ENCODE data around the gene SCAMP3.
A peak's percentile ranks its signal among the peaks of the same experiment; 100 is the strongest.
"Not testable (repeated sequence)": the region's sequence is repeated elsewhere in the genome, so short reads cannot be mapped to it uniquely, and the experiment has no call there.

The SCAMP3 gene

GRCh38 chr1:155250633-155251449 lies 11.3 kb downstream of the SCAMP3 start:
- no peaks in the 10 kb centered on the region for H3K27me3 ChIP-seq (ENCODE audit: control insufficient read depth, insufficient read depth, low read length)
- H3K4me3 ChIP-seq (ENCODE audit: low read length) = no peak overlapping the region

GRCh38 chr1:155250246-155250632 lies 11.9 kb downstream of the SCAMP3 start:
- no peak overlapping the region for H3K4me3 ChIP-seq (ENCODE audit: low read length)
- H3K9me3 ChIP-seq (replicated peaks; ENCODE audit: low read length) = no peaks in the 10 kb centered on the region
- peaks cover 23% of the 10 kb centered on the region for H3K4me1 ChIP-seq (ENCODE audit: control insufficient read depth, insufficient read depth, low read length)
- H3K4me2 ChIP-seq (ENCODE audit: low read length) = peak overlapping the region; percentile 74
- H3K36me3 ChIP-seq (ENCODE audit: insufficient read depth, low read length) = peaks cover 22% of the 10 kb centered on the region
- peak overlapping the region; percentile 24 for H3K9ac ChIP-seq (ENCODE audit: low read depth, low read length)
- H3K27me3 ChIP-seq (ENCODE audit: control insufficient read depth, insufficient read depth, low read length) = no peaks in the 10 kb centered on the region

More at GRCh38 chr1:155250633-155251449, 11.3 kb downstream of the SCAMP3 start:
- peak overlapping the region; percentile 24 for H3K9ac ChIP-seq (ENCODE audit: low read depth, low read length)
- H3K4me2 ChIP-seq (ENCODE audit: low read length) = peak overlapping the region; percentile 74
- H3K4me1 ChIP-seq (ENCODE audit: control insufficient read depth, insufficient read depth, low read length) = peaks cover 27% of the 10 kb centered on the region
- peaks cover 22% of the 10 kb centered on the region for H3K36me3 ChIP-seq (ENCODE audit: insufficient read depth, low read length)
- H3K9me3 ChIP-seq (replicated peaks; ENCODE audit: low read length) = no peaks in the 10 kb centered on the region

- Histone ChIP-seq H3K27me3 (ENCODE audit: control insufficient read depth, insufficient read depth, low read length) (no peaks in the 10 kb centered on the region), H3K4me3 (ENCODE audit: low read length) (no peak overlapping the region), H3K4me1 (ENCODE audit: control insufficient read depth, insufficient read depth, low read length) (peaks cover 23% of the 10 kb centered on the region), H3K36me3 (ENCODE audit: insufficient read depth, low read length) (peaks cover 22% of the 10 kb centered on the region), H3K4me2 (ENCODE audit: low read length) (no peak overlapping the region), H3K9ac (ENCODE audit: low read depth, low read length) (no peak overlapping the region), H3K9me3 (replicated peaks; ENCODE audit: low read length) (no peaks in the 10 kb centered on the region)
Measured at GRCh38 chr1:155247667-155248553, 14.2 kb downstream of the SCAMP3 start.

- H3K9ac ChIP-seq (ENCODE audit: low read depth, low read length); H3K9me3 ChIP-seq (replicated peaks; ENCODE audit: low read length); H3K4me3 ChIP-seq (ENCODE audit: low read length); H3K27me3 ChIP-seq (ENCODE audit: control insufficient read depth, insufficient read depth, low read length); H3K4me2 ChIP-seq (ENCODE audit: low read length): not testable (repeated sequence)
- Histone ChIP-seq H3K4me1 (ENCODE audit: control insufficient read depth, insufficient read depth, low read length) (peaks cover 26% of the 10 kb centered on the region), H3K36me3 (ENCODE audit: insufficient read depth, low read length) (peaks cover 22% of the 10 kb centered on the region)
Measured at GRCh38 chr1:155246796-155247195, 15.4 kb downstream of the SCAMP3 start.

GRCh38 chr1:155245163-155245524 lies 17.0 kb downstream of the SCAMP3 start:
- Histone ChIP-seq H3K27me3 (ENCODE audit: control insufficient read depth, insufficient read depth, low read length) (no peaks in the 10 kb centered on the region), H3K4me2 (ENCODE audit: low read length) (peak overlapping the region; percentile 98), H3K36me3 (ENCODE audit: insufficient read depth, low read length) (peaks cover 19% of the 10 kb centered on the region), H3K9me3 (replicated peaks; ENCODE audit: low read length) (no peaks in the 10 kb centered on the region), H3K9ac (ENCODE audit: low read depth, low read length) (peak overlapping the region; percentile 72), H3K4me1 (ENCODE audit: control insufficient read depth, insufficient read depth, low read length) (peaks cover 23% of the 10 kb centered on the region), H3K4me3 (ENCODE audit: low read length) (peak overlapping the region; percentile 76)

GRCh38 chr1:155244368-155245162 lies 17.6 kb downstream of the SCAMP3 start:
- Histone ChIP-seq H3K36me3 (ENCODE audit: insufficient read depth, low read length) (peaks cover 19% of the 10 kb centered on the region), H3K27me3 (ENCODE audit: control insufficient read depth, insufficient read depth, low read length) (no peaks in the 10 kb centered on the region), H3K4me3 (ENCODE audit: low read length) (peak overlapping the region; percentile 76), H3K4me1 (ENCODE audit: control insufficient read depth, insufficient read depth, low read length) (peaks cover 23% of the 10 kb centered on the region), H3K9me3 (replicated peaks; ENCODE audit: low read length) (no peaks in the 10 kb centered on the region), H3K4me2 (ENCODE audit: low read length) (peak overlapping the region; percentile 98), H3K9ac (ENCODE audit: low read depth, low read length) (peak overlapping the region; percentile 81)

- peaks cover 15% of the 10 kb centered on the region for H3K36me3 ChIP-seq (ENCODE audit: insufficient read depth, low read length)
- H3K4me2 ChIP-seq (ENCODE audit: low read length) = peak overlapping the region; percentile 98
- peak overlapping the region; percentile 81 for H3K9ac ChIP-seq (ENCODE audit: low read depth, low read length)
- H3K4me3 ChIP-seq (ENCODE audit: low read length) = peak overlapping the region; percentile 76
- H3K4me1 ChIP-seq (ENCODE audit: control insufficient read depth, insufficient read depth, low read length) = peaks cover 23% of the 10 kb centered on the region
- no peaks in the 10 kb centered on the region for H3K9me3 ChIP-seq (replicated peaks; ENCODE audit: low read length)
- no peaks in the 10 kb centered on the region for H3K27me3 ChIP-seq (ENCODE audit: control insufficient read depth, insufficient read depth, low read length)
Measured at GRCh38 chr1:155242805-155243358, 19.3 kb downstream of the SCAMP3 start.

GRCh38 chr1:155241841-155242264 lies 20.3 kb downstream of the SCAMP3 start:
- no peaks in the 10 kb centered on the region for H3K9me3 ChIP-seq (replicated peaks; ENCODE audit: low read length)
- peaks cover 11% of the 10 kb centered on the region for H3K36me3 ChIP-seq (ENCODE audit: insufficient read depth, low read length)
- H3K4me3 ChIP-seq (ENCODE audit: low read length) = no peak overlapping the region
- no peak overlapping the region for H3K4me2 ChIP-seq (ENCODE audit: low read length)
- H3K9ac ChIP-seq (ENCODE audit: low read depth, low read length) = no peak overlapping the region
- H3K27me3 ChIP-seq (ENCODE audit: control insufficient read depth, insufficient read depth, low read length) = no peaks in the 10 kb centered on the region
- H3K4me1 ChIP-seq (ENCODE audit: control insufficient read depth, insufficient read depth, low read length) = peaks cover 26% of the 10 kb centered on the region

GRCh38 chr1:155241069-155241679 lies 21.0 kb downstream of the SCAMP3 start:
- H3K4me1 ChIP-seq (ENCODE audit: control insufficient read depth, insufficient read depth, low read length) = peaks cover 32% of the 10 kb centered on the region
- H3K27me3 ChIP-seq (ENCODE audit: control insufficient read depth, insufficient read depth, low read length) = no peaks in the 10 kb centered on the region
- peaks cover 15% of the 10 kb centered on the region for H3K36me3 ChIP-seq (ENCODE audit: insufficient read depth, low read length)
- H3K4me3 ChIP-seq (ENCODE audit: low read length) = peak overlapping the region; percentile 70
- no peaks in the 10 kb centered on the region for H3K9me3 ChIP-seq (replicated peaks; ENCODE audit: low read length)
- H3K9ac ChIP-seq (ENCODE audit: low read depth, low read length) = peak overlapping the region; percentile 61
- H3K4me2 ChIP-seq (ENCODE audit: low read length) = peak overlapping the region; percentile 76

GRCh38 chr1:155236451-155236850 lies 25.7 kb downstream of the SCAMP3 start:
- Histone ChIP-seq H3K4me2 (ENCODE audit: low read length) (no peak overlapping the region), H3K4me3 (ENCODE audit: low read length) (no peak overlapping the region), H3K9me3 (replicated peaks; ENCODE audit: low read length) (no peaks in the 10 kb centered on the region), H3K36me3 (ENCODE audit: insufficient read depth, low read length) (peaks cover 19% of the 10 kb centered on the region), H3K27me3 (ENCODE audit: control insufficient read depth, insufficient read depth, low read length) (no peaks in the 10 kb centered on the region), H3K4me1 (ENCODE audit: control insufficient read depth, insufficient read depth, low read length) (peaks cover 12% of the 10 kb centered on the region), H3K9ac (ENCODE audit: low read depth, low read length) (no peak overlapping the region)

Measured in skeletal muscle satellite cell (primary cell).